Measurements from ENCODE around the gene PTCRA.

- TF ChIP-seq CTCF (conservative IDR thresholded peaks at IDR 0.05; ENCODE audit: low read depth in 2 of 2) = no peak
- TF ChIP-seq NANOG (IDR thresholded peaks at IDR 0.05; ENCODE audit: borderline replicate concordance) = no peak
- no peak for TF ChIP-seq POLR2AphosphoS5 (IDR thresholded peaks at IDR 0.05; ENCODE audit: low read depth)
- TF ChIP-seq EZH2 (IDR thresholded peaks at IDR 0.05; ENCODE audit: low read depth, unreplicated experiment) = no peak
- no peak for TF ChIP-seq REST (IDR thresholded peaks at IDR 0.05; ENCODE audit: unreplicated experiment)
- TF ChIP-seq EZH2phosphoT487 (IDR thresholded peaks at IDR 0.05; ENCODE audit: unreplicated experiment) = no peak
- TF ChIP-seq JUNB (IDR thresholded peaks at IDR 0.05; ENCODE audit: unreplicated experiment) = no peak
- no peak for TF ChIP-seq ETS1 (IDR thresholded peaks at IDR 0.05)
- TF ChIP-seq ZNF331 (CRISPR knock-in tag; IDR thresholded peaks at IDR 0.05; ENCODE audit: low read depth) = no peak
- TF ChIP-seq ZNF462 (CRISPR knock-in tag; IDR thresholded peaks at IDR 0.05) = no peak
- no peak for TF ChIP-seq STAT1 (IDR thresholded peaks at IDR 0.05; ENCODE audit: unreplicated experiment)
Observed at GRCh38 chr6:42937548-42938427, 21.9 kb downstream of the PTCRA start.
